ENCODE measurements around the gene PAQR5. TPM values are rescaled to one million over a fixed set of nuclear protein-coding genes. Genes with fewer than 3 reads are reported as not detected.

Gene PAQR5
- total and polyA plus RNA-seq, 4 donors = 0.19 to 1.1 (median 0.53) TPM

GRCh38 chr15:69323893-69324430 lies 25.2 kb downstream of the PAQR5 start:
- no peak for DNase-seq (ENCODE audit: low spot score)
- no peak overlapping the region for H3K27ac ChIP-seq (ENCODE audit: low read depth in 1 of 2, low read length in 2 of 2)

GRCh38 chr15:69324565-69324964 lies 25.9 kb downstream of the PAQR5 start:
- no peak overlapping the region for H3K9ac ChIP-seq (ENCODE audit: low read depth in 1 of 2, low read length in 2 of 2)
- H3K27me3 ChIP-seq (ENCODE audit: control insufficient read depth in 4 of 4, insufficient read depth in 4 of 4, low read length in 3 of 4) = no peaks in the 10 kb centered on the region
- no peak overlapping the region for H3K4me3 ChIP-seq (ENCODE audit: low read depth in 1 of 3, low read length in 3 of 3)
- no peaks in the 10 kb centered on the region for H3K4me1 ChIP-seq (ENCODE audit: control insufficient read depth in 4 of 4, insufficient read depth in 4 of 4, low read length in 3 of 4)
- no peak for DNase-seq (ENCODE audit: low spot score)
- H3K36me3 ChIP-seq (ENCODE audit: control insufficient read depth in 4 of 4, insufficient read depth in 3 of 4, low read depth in 1 of 4, low read length in 3 of 4) = no peaks in the 10 kb centered on the region
- no peak for TF ChIP-seq MAX (IDR thresholded peaks at IDR 0.05)
- TF ChIP-seq HNF4G (IDR thresholded peaks at IDR 0.05) = no peak
- TF ChIP-seq, protein P1, sequence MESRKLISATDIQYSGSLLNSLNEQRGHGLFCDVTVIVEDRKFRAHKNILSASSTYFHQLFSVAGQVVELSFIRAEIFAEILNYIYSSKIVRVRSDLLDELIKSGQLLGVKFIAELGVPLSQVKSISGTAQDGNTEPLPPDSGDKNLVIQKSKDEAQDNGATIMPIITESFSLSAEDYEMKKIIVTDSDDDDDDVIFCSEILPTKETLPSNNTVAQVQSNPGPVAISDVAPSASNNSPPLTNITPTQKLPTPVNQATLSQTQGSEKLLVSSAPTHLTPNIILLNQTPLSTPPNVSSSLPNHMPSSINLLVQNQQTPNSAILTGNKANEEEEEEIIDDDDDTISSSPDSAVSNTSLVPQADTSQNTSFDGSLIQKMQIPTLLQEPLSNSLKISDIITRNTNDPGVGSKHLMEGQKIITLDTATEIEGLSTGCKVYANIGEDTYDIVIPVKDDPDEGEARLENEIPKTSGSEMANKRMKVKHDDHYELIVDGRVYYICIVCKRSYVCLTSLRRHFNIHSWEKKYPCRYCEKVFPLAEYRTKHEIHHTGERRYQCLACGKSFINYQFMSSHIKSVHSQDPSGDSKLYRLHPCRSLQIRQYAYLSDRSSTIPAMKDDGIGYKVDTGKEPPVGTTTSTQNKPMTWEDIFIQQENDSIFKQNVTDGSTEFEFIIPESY (IDR thresholded peaks at IDR 0.05) = no peak
- TF ChIP-seq SP1 (IDR thresholded peaks at IDR 0.05) = no peak
- no peak for TF ChIP-seq FOXA1 (IDR thresholded peaks at IDR 0.05)
- TF ChIP-seq, protein P2, sequence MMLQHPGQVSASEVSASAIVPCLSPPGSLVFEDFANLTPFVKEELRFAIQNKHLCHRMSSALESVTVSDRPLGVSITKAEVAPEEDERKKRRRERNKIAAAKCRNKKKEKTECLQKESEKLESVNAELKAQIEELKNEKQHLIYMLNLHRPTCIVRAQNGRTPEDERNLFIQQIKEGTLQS (IDR thresholded peaks at IDR 0.05) = no peak
- TF ChIP-seq HNF4A (conservative IDR thresholded peaks at IDR 0.05) = no peak
- TF ChIP-seq YY1 (IDR thresholded peaks at IDR 0.05) = no peak
- TF ChIP-seq CTCF (IDR thresholded peaks at IDR 0.05; ENCODE audit: low read depth, low read length, missing input control) = no peak
- no peak for TF ChIP-seq REST (IDR thresholded peaks at IDR 0.05)
- no peak for TF ChIP-seq RXRA (IDR thresholded peaks at IDR 0.05)
- TF ChIP-seq GABPA (IDR thresholded peaks at IDR 0.05 in 1 of 2, conservative IDR thresholded peaks at IDR 0.05 in 1 of 2) = no peak
- TF ChIP-seq EGR1 (IDR thresholded peaks at IDR 0.05; ENCODE audit: low read depth in 2 of 2) = no peak
- no peak for TF ChIP-seq NR2F2 (IDR thresholded peaks at IDR 0.05)
- no peak for TF ChIP-seq FOXA2 (IDR thresholded peaks at IDR 0.05)
- TF ChIP-seq TAF1 (conservative IDR thresholded peaks at IDR 0.05) = no peak
- TF ChIP-seq JUND (IDR thresholded peaks at IDR 0.05) = no peak
- TF ChIP-seq RAD21 (IDR thresholded peaks at IDR 0.05) = no peak
- 96% methylated on average over 5 of the region's 5 CpGs for WGBS
- H3K27ac ChIP-seq (ENCODE audit: low read depth in 1 of 2, low read length in 2 of 2) = no peak overlapping the region
- H3K9me3 ChIP-seq (ENCODE audit: control insufficient read depth in 4 of 4, low read length in 3 of 4) = no peaks in the 10 kb centered on the region

More at GRCh38 chr15:69323893-69324430, 25.2 kb downstream of the PAQR5 start:
- no peaks in the 10 kb centered on the region for H3K4me1 ChIP-seq (ENCODE audit: control insufficient read depth in 4 of 4, insufficient read depth in 4 of 4, low read length in 3 of 4)
- H3K4me3 ChIP-seq (ENCODE audit: low read depth in 1 of 3, low read length in 3 of 3) = no peak overlapping the region
- TF ChIP-seq EGR1 (IDR thresholded peaks at IDR 0.05; ENCODE audit: low read depth in 2 of 2) = no peak
- 73% methylated on average over 5 of the region's 5 CpGs for WGBS
- H3K9me3 ChIP-seq (ENCODE audit: control insufficient read depth in 4 of 4, low read length in 3 of 4) = no peaks in the 10 kb centered on the region
- no peak overlapping the region for H3K9ac ChIP-seq (ENCODE audit: low read depth in 1 of 2, low read length in 2 of 2)
- H3K27me3 ChIP-seq (ENCODE audit: control insufficient read depth in 4 of 4, insufficient read depth in 4 of 4, low read length in 3 of 4) = no peaks in the 10 kb centered on the region
- no peaks in the 10 kb centered on the region for H3K36me3 ChIP-seq (ENCODE audit: control insufficient read depth in 4 of 4, insufficient read depth in 3 of 4, low read depth in 1 of 4, low read length in 3 of 4)

All from liver (tissue), 9 donors.